Measurements from ENCODE around the gene GAS5.
A peak's percentile ranks its signal among the peaks of the same experiment; 100 is the strongest.
"Not testable (repeated sequence)": the region's sequence is repeated elsewhere in the genome, so short reads cannot be mapped to it uniquely, and the experiment has no call there.

GAS5 gene

GRCh38 chr1:173869021-173869359, 1.2 kb upstream of the GAS5 start:
- no peak for DNase-seq (ENCODE audit: low read depth)

GRCh38 chr1:173868266-173869020, 654 bp upstream of the GAS5 start, which contains the start of gene ZBTB37:
Gene ZBTB37 (plus strand): TSS chr1:173868380. CDS start chr1:173870226, 1,846 bp downstream.
- DNase-seq (ENCODE audit: low read depth) = no peak

- DNase-seq (ENCODE audit: low read depth) = no peak
Measured at GRCh38 chr1:173867141-173867752, 542 bp downstream of the GAS5 start.

- no peak for DNase-seq (ENCODE audit: low read depth)
Measured at GRCh38 chr1:173866413-173867115, 1.2 kb downstream of the GAS5 start.

DNA sequence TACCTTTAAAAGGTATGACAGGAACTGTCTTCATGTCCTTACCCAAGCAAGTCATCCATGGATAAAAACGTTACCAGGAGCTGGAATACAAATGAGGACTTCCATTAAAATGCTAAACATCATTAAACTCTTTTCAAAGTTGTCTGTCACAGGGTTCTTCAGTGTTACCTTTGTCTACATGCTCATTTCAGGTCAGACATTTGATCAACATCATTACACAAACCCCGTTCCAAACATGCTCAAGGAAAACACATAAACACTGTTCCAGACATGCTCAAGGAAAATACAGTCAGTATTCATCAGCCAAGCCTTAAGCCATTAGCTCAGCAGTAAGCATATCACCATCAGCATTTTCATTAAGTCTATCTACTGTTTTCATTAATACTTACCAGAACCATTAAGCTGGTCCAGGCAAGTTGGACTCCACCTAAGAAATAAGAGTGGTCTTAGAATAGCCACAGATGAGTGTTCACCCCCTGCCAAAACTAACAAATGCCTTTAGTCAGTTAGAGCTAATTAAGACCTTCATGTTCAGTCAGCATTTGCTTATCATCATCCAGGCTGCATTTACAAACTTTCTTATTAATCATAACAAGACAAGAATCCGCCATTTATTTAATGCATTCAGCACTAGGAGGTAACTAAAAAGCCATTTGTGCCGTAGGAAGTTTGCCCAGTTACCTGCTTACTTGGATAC, 2.2 kb downstream of the GAS5 start:
- DNase-seq (ENCODE audit: low read depth) = no peak

GRCh38 chr1:173864179-173864867, 3.5 kb downstream of the GAS5 start:
- DNase-seq (ENCODE audit: low read depth) = no peak

- DNase-seq (ENCODE audit: low read depth) = no peak
Measured at GRCh38 chr1:173863224-173864161, 4.3 kb downstream of the GAS5 start.

- DNase-seq (ENCODE audit: low read depth) = peak; percentile 37
Measured at GRCh38 chr1:173862769-173863223, 5.0 kb downstream of the GAS5 start.

GRCh38 chr1:173862146-173862768, 5.5 kb downstream of the GAS5 start:
- not testable (repeated sequence) for DNase-seq (ENCODE audit: low read depth)

GRCh38 chr1:173861731-173862145, 6.1 kb downstream of the GAS5 start:
- DNase-seq (ENCODE audit: low read depth) = no peak

- no peak for DNase-seq (ENCODE audit: low read depth)
Measured at GRCh38 chr1:173860065-173860464, 7.7 kb downstream of the GAS5 start.

GRCh38 chr1:173859547-173859946, 8.2 kb downstream of the GAS5 start:
- DNase-seq (ENCODE audit: low read depth) = not testable (repeated sequence)

GRCh38 chr1:173857363-173857917, 10.3 kb downstream of the GAS5 start:
- DNase-seq (ENCODE audit: low read depth) = no peak

GRCh38 chr1:173856903-173857302, 10.9 kb downstream of the GAS5 start:
- no peak for DNase-seq (ENCODE audit: low read depth)

GRCh38 chr1:173856014-173856413, 11.8 kb downstream of the GAS5 start:
- DNase-seq (ENCODE audit: low read depth) = no peak

DNA sequence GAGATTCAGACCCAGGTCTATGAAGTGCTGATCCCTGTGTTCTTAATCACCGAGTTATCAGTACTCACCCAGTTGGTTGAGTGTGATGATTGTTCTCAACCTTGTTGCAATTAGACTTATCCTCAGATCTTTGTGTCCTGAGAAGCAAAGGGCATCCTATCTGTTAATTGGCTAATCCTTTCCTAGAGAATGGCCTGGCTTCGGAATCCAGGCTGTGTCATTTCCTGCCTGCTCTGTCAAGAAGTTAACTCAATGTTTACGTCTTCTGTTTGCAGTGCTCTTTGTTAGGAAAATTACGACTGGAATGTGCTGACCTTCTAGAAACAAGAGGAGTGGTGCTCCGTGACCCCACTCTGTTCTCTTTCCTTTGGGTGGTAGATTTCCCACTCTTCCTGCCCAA, 14.7 kb downstream of the GAS5 start:
- peak; percentile 48 for DNase-seq (ENCODE audit: low read depth)

GRCh38 chr1:173852105-173852504, 15.7 kb downstream of the GAS5 start:
- no peak for DNase-seq (ENCODE audit: low read depth)

GRCh38 chr1:173832748-173833147, 35.0 kb downstream of the GAS5 start:
- no peak for DNase-seq (ENCODE audit: low read depth)

DNA sequence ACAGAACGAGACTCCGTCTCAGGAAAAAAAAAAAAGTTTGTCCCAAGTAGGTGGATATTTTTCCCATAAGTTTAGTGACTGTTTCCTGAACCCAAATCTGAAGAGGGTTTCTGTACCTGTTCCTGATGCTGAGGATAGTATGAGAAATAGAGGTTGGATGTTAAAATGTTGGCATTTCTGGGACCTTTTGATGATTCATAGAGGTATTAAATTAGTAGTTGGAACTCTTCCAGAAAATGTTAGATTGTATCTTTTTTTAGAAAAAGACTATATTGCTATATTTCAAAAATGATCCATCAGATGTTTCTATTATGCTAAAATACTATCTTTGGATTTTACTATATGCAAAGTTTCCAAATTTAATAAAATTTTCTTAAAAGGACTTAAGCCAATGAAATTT, 40.2 kb downstream of the GAS5 start:
- DNase-seq (ENCODE audit: low read depth) = no peak
